Stimulated activated CD4-positive, alpha-beta T cell treated with anti-CD3 and anti-CD28 coated beads, Interleukin-4, amount 100 ng/mL, for 24 hours (primary cell): ENCODE data around the gene KLHL5.
A peak's percentile ranks its signal among the peaks of the same experiment; 100 is the strongest.

ENCODE experiments used
- DNase-seq: peaks from one replicate; pipeline ENCODE4 v3.0.0-alpha.2; 2020

Gene KLHL5

GRCh38 chr4:39044956-39045826 is 16.8 kb upstream of the KLHL5 start:
- DNase-seq, result peak; percentile 30

DNA sequence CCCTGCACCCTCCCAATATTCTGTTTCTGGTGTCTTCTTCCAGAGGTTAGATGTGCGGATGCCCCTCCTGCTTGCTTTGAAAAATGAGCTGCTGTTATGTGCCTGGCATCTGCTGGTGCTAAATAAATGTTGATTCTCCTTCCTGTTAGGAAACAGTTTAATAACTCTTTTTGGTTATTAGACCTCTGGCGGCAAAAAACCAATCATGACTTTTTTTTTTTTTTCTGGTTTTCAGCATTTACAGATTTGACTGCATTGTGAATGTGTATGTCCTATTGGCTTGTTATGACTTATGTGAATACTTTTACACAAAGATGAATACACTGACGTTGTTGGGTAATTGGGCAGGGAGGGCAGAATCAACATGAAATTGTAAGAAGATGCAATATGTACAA is 16.2 kb upstream of the KLHL5 start:
- DNase-seq, result no peak

- DNase-seq, result no peak
Observed at GRCh38 chr4:39046249-39046648, 15.8 kb upstream of the KLHL5 start.

DNA sequence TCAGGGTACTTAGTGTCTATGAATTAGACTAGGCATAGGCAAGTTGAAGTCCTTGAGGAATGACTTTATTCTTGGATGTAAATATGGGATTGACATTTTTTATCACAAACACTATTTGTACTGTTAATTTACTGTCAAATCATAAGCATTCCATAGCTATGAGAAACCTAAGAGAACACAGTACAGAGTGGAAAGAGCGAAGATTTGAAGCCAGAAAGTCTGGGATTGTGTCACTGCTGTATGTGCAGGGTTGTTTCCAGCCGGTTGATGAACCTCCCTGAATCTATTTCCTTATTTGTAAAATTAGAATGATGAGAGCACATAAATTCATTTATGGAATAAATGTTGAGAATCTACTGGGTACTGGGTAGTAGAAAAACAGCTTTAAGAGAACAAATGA is 14.4 kb upstream of the KLHL5 start:
- no peak for DNase-seq

GRCh38 chr4:39048311-39048710 is 13.7 kb upstream of the KLHL5 start:
- no peak for DNase-seq

GRCh38 chr4:39050590-39050989 is 11.4 kb upstream of the KLHL5 start:
- no peak for DNase-seq

- no peak for DNase-seq
Observed at GRCh38 chr4:39051492-39051891, 10.5 kb upstream of the KLHL5 start.

DNA sequence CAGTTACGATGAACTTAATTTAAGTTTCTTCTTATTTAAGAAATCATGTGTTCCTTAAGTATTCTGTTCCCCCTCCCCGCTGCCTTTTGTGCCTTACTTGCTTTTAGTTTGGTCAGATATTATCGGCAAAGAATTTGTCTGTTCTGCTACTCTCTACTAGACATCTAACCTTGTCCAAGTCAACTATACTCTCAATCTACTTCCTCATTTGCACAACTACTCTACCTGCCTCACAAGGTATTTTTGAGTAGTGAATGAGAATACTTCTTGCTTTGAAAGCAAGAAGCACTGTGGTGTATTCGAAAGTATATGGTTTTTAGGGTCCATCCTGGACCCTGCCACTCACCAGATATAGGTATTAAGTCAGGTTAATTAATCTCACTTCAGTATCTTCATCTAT is 8.0 kb upstream of the KLHL5 start:
- DNase-seq, result no peak

DNA sequence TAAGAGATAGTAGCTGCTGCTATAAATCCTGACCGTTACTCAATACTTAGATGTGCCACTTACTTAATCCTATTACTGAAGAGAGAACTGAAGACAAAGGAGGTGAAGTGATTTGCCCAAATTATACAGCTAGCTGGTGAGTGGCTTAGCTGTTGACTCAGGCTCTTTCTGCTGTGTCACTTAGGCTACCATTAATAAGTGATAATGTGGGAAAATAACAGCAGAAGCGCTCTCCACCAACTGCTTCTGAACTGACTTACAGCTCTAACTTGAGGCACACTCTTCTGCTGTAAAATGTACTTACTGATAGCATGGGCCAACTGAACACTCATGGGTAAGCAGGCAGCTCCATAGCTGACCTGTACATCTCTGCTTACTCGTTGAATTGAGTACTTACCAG is 7.5 kb upstream of the KLHL5 start:
- no peak for DNase-seq

DNA sequence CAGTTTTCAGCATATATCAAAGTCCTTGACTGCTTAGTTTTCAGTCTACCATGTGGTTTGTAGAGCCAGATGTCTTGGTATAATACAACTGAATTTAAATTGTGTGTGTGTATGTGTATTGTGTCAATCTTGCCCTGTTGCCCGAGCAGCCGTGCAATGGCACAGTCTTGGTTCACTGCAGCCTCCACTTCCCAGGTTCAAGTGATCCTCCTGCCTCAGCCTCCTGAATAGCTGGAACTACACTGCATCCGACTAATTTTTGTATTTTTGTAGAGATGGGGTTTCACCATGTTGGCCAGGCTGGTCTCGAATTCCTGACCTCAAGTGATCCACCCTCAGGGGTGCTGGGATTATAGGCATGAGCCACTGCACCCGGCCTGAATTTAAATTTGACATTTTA is 6.0 kb upstream of the KLHL5 start:
- no peak for DNase-seq

DNA sequence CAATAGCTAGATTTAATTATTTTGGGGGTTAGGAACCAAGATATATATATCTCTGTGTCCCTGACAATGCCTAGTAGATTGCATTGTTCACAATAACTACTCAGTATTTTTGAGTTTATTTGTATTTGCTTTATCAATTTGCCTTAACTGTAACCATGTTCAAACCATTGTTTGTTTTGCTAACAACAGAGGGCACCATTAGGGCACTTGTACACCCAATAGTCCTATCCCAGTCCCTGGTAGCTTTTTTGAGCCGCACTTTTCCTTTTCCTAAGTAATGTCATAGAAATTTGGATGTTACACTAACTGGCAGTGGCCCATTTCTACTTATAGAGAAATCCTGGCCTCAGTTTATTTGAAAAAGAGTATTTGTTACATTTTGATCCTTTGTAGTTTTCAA is 575 bp upstream of the KLHL5 start:
- DNase-seq, result no peak

GRCh38 chr4:39062770-39063097 is 702 bp downstream of the KLHL5 start:
- no peak for DNase-seq

DNA sequence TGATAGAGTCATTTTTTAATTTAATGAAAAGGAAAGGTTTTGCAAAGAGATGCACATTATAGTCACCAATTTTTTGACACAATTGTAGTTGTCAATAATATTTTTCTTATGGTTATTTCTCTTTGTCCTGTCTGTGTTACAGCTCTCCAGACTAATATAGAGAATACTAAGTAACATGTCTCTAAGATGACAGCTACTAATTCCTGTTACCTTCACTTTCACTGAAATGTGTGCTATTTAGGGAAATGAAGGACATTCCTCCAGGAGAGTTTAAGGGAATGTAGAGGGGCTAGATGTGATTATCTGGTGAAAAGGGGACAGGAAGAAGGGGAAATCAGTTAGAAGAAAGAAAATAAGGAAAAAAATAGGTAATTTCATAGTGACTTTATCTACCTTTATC is 1.4 kb downstream of the KLHL5 start:
- no peak for DNase-seq

DNA sequence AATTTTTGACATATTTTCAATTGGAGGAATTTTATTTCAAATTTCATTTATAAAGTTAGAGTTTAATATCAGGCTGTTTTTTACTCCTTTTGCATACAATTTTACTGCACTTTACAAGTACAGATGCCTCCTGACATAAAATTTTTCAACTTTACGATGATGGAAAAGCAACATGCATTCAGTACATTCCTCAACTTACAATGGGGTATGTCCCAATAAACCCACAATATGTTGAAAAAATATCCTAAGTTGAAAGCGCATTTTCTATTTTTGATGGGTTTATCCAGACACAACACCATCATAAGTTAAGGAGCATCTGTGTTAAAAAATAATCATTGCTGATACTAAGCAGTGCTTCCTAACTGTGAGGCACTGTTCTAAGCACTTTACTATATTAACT is 4.3 kb downstream of the KLHL5 start:
- no peak for DNase-seq

DNA sequence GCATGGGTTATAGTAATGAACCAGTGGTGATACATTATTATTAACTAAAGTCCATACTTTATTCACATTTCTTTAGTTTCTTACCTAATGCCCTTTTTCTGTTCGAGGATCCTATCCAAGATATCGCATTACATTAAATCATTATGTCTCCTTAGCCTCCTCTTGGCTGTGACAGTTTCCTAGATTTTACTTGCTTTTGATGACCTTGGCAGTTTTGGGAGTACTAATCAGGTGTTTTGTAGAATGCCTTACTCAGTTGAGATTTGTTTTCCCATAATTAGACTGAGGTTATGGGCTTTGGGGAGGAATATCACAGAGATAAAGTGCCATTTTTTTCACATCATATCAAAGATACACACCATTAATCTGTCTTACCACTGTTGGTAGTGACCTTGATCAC is 5.0 kb downstream of the KLHL5 start:
- no peak for DNase-seq

DNA sequence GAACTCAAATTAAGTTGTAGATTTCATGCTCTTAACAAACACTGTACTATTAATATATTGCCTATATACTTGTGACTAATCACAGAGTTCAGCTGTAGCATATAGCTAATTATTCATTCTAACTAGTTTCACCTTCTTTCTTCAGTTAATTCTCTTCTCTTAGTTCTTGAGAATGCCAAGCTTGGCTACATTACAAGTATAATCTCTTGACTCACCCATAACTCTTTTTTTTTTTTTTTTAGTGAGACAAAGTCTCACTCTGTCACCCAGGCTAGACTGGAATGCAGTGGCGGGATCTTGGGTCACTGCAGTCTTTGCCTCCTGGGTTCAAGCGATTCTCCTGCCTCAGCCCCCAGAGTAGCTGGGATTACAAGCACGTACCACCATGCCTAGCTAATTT is 5.4 kb downstream of the KLHL5 start:
- no peak for DNase-seq

DNA sequence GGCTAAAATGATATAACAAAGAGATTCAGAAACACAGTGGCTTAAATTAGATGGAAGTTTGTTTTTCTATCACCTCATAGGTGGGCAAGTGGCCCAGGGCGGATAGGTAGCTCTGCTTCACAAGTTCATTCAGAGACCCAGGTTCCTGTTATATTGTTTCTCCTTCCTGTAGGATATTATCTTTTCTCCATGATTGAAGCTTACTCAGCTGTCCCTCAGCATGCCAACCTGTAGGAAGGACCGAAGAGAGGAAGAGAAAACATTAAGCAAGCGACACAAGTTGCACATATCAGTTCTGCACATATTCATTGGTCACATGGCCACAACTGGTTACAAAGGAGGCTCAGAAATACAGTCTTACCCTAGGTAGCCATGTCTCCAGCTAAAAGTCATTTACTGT is 6.9 kb downstream of the KLHL5 start:
- DNase-seq, result no peak

DNA sequence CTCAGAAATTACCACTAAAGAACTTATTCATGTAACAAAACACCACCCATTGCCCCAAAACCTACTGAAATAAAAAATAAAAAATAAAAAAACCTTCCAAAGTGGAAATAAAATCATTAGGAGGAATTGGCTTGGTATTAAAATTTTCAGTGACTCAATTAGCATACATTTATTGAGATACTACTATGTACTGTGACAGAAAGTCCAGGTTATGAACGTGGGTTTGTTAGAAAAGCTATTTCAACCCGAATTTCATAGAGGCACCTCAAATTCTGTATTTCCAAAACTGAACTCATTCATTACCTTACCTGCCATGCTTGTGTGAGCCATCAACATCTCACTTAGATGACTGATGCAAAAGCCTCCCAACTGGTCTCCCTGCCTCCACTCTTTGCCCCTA is 16.8 kb downstream of the KLHL5 start:
- DNase-seq, result no peak

- DNase-seq, result no peak
Observed at GRCh38 chr4:39083164-39083563, 21.1 kb downstream of the KLHL5 start.

DNA sequence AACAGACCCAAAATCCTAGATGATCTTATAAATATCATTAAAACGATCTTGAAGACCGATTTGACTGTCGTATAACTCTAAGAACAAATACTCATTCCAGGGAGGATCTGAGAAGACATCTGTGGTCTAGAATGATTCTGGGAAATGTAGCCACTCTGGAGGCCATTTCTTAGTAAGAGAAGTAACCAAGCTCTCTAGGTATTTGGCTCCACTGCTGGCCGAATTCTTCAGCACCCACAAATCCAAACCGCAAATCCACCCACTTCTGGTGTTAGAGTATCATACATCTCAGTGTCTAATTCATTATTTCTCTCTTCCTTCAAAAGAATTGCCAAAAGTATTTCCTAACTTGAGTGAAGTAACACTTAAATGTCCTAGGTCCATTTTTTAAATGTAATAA is 23.9 kb downstream of the KLHL5 start:
- no peak for DNase-seq

- DNase-seq, result no peak
Observed at GRCh38 chr4:39096847-39097246, 34.8 kb downstream of the KLHL5 start.

DNA sequence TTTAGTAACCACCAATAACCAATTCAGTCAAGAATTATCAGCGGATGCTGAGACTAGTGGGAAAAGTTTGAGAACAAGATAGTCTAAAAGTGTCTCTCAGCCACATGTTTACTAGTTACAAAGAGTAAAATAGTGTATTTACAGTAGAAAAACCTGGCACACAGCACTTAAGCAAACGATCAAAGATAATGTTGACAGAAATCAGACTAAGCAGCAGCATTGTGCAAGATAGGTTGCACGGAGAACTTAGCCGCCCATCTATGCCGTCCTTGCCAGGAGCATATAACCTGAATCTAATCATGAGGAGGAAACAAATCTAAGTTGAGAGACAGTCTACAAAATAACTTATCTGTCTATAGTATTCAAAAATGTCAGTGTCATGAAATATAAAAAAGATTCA is 35.3 kb downstream of the KLHL5 start:
- no peak for DNase-seq

DNA sequence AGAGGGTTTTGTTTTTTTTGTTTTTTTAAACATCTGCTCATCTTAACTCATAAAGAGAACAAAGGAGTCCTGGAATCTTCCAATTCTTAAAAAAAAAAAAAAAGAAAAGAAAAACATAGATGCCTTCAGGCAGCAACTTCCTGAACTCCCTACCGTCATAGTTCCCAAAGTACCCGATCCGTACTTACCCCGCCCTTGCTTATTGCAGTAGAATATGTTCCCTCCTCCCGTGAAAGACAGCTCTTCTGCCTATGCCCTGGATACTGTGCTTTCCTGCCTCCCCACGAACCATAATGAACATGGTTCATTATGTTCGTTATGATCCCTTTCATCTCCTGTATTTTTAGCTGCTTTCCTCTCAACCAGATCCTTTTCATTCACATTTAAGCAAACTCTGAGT is 40.3 kb downstream of the KLHL5 start:
- no peak for DNase-seq

GRCh38 chr4:39103291-39103690 is 41.3 kb downstream of the KLHL5 start:
- no peak for DNase-seq

DNA sequence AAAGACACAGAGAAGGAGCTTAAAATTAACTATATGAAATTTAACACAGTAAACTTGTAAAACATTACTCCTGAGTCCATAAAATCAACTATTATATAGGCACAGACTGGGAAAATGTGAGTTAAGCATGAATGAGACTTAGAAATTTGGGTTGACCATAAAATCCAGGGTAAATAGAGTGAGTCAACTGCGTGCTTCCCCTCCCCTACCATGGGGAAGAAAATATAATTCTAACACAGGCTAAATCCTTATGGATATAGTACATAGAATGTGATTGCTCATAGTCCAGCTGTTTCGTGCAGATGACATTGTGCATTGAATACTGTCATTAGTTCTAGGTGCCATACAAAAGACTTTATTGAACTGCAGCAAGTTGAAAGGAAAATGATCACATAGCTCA is 42.2 kb downstream of the KLHL5 start:
- DNase-seq, result no peak

DNA sequence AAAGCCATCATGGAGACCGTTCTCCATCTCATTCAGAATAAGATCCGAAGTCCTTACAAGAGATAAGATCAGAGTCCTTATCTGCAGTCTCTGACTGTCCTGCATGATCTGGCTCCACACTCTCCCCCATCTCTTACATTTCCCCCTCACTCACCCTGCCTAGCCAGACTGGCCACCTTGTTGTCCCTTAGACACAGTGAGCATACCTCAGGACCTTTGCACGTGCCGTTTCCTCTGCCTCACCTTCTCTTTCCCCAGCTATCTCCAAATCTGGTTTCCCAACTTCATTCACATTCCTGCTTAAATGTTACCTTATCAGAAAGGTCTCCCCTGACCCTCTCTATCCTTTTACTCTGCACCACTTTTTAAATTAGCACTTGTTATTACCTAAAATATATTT is 44.0 kb downstream of the KLHL5 start:
- DNase-seq, result no peak
